Measurements from ENCODE around the gene BRD2.

Gene BRD2

GRCh38 chr6:33028220-33028849 lies 59.9 kb downstream of the BRD2 start:
- in situ Hi-C loops (cut with MboI; ENCODE audit: low sequenced_read_pairs, unreplicated experiment), result no loop called here
- TF ChIP-seq CTCF (IDR thresholded peaks at IDR 0.05; ENCODE audit: borderline replicate concordance, control extremely low read depth, extremely low read depth, insufficient read depth, missing control alignments), result no peak

DNA sequence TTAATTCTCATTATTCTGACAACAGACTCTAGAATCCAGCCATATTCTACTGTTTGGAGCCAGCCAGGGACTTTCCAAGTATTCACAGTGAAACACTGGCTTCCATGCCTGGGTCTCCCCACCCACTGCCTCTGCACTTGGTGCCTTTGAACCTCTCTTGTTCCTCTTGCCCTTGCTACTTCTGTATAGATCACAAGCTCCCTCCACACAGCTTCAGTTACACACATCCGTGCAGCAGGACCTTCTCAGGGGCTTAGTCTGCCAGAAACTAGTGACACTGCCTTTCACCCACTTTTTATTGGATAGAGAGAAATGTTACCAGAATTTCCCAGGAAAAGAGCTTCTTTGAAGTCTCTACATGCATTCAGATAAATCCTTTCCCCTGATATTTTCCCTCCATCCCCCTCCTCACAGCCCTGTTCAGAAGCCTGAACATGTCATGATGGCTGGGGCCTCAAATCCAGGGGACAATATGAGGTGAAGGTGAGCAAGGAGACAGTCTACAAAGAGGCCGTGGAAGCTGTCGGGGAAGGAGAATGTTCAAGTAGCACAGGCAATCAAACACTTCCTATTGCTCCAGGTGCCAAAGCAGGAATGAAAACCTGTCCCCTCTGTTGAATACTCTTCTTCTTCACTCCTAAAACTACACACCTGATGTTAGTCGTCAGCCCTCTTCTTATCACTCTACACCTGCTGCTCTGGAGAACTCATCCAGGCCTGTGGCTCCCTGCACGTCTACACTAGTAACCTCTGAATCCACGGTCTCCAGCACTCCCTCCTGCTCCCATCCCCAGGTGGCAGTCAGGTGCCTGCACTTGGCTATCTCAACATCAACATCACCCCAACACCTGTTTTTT lies 61.2 kb downstream of the BRD2 start:
- no peak for TF ChIP-seq CTCF (IDR thresholded peaks at IDR 0.05; ENCODE audit: borderline replicate concordance, control extremely low read depth, extremely low read depth, insufficient read depth, missing control alignments)
- in situ Hi-C loops (cut with MboI; ENCODE audit: low sequenced_read_pairs, unreplicated experiment), result no loop called here
- peak; percentile 61 for DNase-seq (ENCODE audit: low spot score)

More at GRCh38 chr6:33028220-33028849, 59.9 kb downstream of the BRD2 start:
- no peak for DNase-seq (ENCODE audit: low spot score)

DNA sequence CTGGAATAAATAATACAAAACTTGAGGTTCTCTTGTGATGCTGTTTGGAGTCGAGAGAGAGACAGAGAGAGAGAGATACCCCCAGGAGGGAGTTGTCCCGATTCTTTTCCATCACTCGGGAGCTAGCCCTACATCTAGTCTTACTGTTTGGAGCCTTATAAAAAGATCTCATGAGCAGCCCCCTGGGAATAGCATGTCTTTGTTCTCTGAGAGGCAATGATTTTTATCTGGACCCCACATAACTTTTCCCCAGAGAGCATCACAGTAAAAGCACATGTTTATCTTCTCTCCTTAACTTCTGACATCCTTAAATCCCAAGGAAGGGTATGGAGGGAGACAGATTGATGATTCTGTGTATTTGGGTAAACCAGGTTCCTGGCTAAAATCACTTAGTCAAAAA lies 61.9 kb downstream of the BRD2 start:
- no peak for TF ChIP-seq CTCF (IDR thresholded peaks at IDR 0.05; ENCODE audit: borderline replicate concordance, control extremely low read depth, extremely low read depth, insufficient read depth, missing control alignments)
- no peak for DNase-seq (ENCODE audit: low spot score)
- in situ Hi-C loops (cut with MboI; ENCODE audit: low sequenced_read_pairs, unreplicated experiment), result no loop called here
